Astrocyte (in vitro differentiated cells and primary cell): ENCODE data around the gene UVSSA. TPM values are rescaled to one million over a fixed set of nuclear protein-coding genes. Genes with fewer than 3 reads are reported as not detected.

Source experiments
- DNase-seq: peaks from one replicate; pipeline ENCODE4 v3.0.0-alpha.2; 2010; ENCODE audit warnings: low read depth
- FAIRE-seq: peaks from 2 replicates; lab custom pipeline; 2011; peaks lifted over from hg19 to GRCh38; lab: Jason Lieb, UNC
- H2AFZ ChIP-seq: 2 replicates; pipeline ENCODE4 v1.6.0; 2012; ENCODE audit warnings: low read depth, low read length, inconsistent platforms
- H3K27ac ChIP-seq: 2 replicates; pipeline ENCODE4 v1.5.1; 2011; ENCODE audit warnings: low read depth, low read length, inconsistent platforms
- H3K27me3 ChIP-seq: 2 replicates; pipeline ENCODE4 v1.6.0; 2011; ENCODE audit warnings: low read length, inconsistent platforms; ENCODE audit not compliant: insufficient read depth
- H3K36me3 ChIP-seq: 2 replicates; pipeline ENCODE4 v1.5.1; 2011; ENCODE audit warnings: low read length, inconsistent platforms; ENCODE audit not compliant: insufficient read depth
- H3K4me1 ChIP-seq: 2 replicates; pipeline ENCODE4 v1.5.1; 2011; ENCODE audit warnings: low read length, inconsistent platforms; ENCODE audit not compliant: insufficient read depth
- H3K4me2 ChIP-seq: 2 replicates; pipeline ENCODE4 v1.6.0; 2012; ENCODE audit warnings: low read length, inconsistent platforms
- H3K4me3 ChIP-seq: 2 replicates; pipeline ENCODE4 v1.5.1; 2011; ENCODE audit warnings: low read depth, mild to moderate bottlenecking, low read length, inconsistent platforms; ENCODE audit not compliant: insufficient read depth
- H3K79me2 ChIP-seq: 2 replicates; pipeline ENCODE4 v1.6.0; 2012; ENCODE audit warnings: mild to moderate bottlenecking, low read length, inconsistent platforms; ENCODE audit not compliant: insufficient read depth
- H3K9ac ChIP-seq: 2 replicates; pipeline ENCODE4 v1.6.0; 2012; ENCODE audit warnings: mild to moderate bottlenecking, low read length, inconsistent platforms
- H3K9me3 ChIP-seq: 2 replicates; pipeline ENCODE4 v1.5.1; 2012; ENCODE audit warnings: low read depth, mild to moderate bottlenecking, low read length, inconsistent platforms; ENCODE audit not compliant: insufficient read depth
- H4K20me1 ChIP-seq: 2 replicates; pipeline ENCODE4 v1.6.0; 2012; ENCODE audit warnings: low read length, inconsistent platforms; ENCODE audit not compliant: insufficient read depth
- H3K27ac Mint-ChIP-seq: one replicate; pipeline ENCODE4 v1.8.0; 2021; ENCODE audit warnings: mild to moderate bottlenecking, mixed read lengths; ENCODE audit not compliant: unreplicated experiment
- H3K27me3 Mint-ChIP-seq: one replicate; pipeline ENCODE4 v1.8.0; 2021; ENCODE audit warnings: low read depth, mixed read lengths; ENCODE audit not compliant: unreplicated experiment
- H3K36me3 Mint-ChIP-seq: one replicate; pipeline ENCODE4 v1.8.0; 2021; ENCODE audit warnings: low read depth, mixed read lengths; ENCODE audit not compliant: unreplicated experiment
- H3K4me1 Mint-ChIP-seq: one replicate; pipeline ENCODE4 v1.8.0; 2021; ENCODE audit warnings: low read depth, mixed read lengths; ENCODE audit not compliant: unreplicated experiment
- H3K4me3 Mint-ChIP-seq: one replicate; pipeline ENCODE4 v1.8.0; 2021; ENCODE audit warnings: mild to moderate bottlenecking, moderate library complexity, mixed read lengths; ENCODE audit not compliant: unreplicated experiment
- H3K9me3 Mint-ChIP-seq: one replicate; pipeline ENCODE4 v1.8.0; 2021; ENCODE audit warnings: mild to moderate bottlenecking, mixed read lengths; ENCODE audit not compliant: unreplicated experiment
- EZH2 ChIP-seq: IDR thresholded peaks from 2 replicates; pipeline ENCODE4 v1.6.1; 2012; ENCODE audit warnings: mild to moderate bottlenecking, low read length, inconsistent platforms; ENCODE audit not compliant: insufficient read depth
- total RNA-seq: library from RNA; stranded (reverse); gene quantifications from 2 replicates; pipeline ENCODE4 v1.2.1, GENCODE V29; 2021
- TF ChIP-seq, protein P1 (sequence below): IDR thresholded peaks from 2 replicates; pipeline ENCODE4 v1.5.1; 2011; ENCODE audit warnings: low read depth, mild to moderate bottlenecking, inconsistent platforms, low read length, moderate library complexity; ENCODE audit not compliant: insufficient read depth

The UVSSA gene
- total RNA-seq, 1 donor from 2014 or later = 14.8 TPM

DNA sequence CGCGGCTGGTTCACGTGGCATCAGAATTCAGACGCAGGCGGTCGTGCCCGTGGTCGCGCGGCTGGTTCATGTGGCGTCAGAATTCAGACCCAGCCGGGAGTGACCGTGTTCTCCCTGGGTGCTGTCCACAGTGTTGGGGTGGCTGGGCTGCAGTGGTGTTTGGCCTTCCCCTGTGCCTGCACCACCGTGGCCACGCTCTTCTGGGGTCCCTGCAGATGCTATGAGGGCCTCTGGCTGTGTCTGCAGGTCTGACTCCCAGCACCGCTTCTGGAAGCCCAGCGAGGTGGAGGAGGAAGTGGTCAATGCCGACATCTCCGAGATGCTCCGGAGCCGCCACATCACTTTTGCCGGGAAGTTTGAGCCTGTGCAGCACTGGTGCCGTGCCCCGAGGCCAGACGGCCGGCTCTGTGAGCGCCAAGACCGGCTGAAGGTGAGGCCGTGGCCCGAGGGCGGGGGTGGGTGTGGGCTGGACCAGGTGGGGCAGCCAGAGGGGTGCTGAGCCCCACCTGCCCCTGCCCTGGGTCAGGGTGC is 32.9 kb downstream of the UVSSA start:
- H3K27me3 ChIP-seq = no peaks in the 10 kb centered on the region
- H3K36me3 Mint-ChIP-seq = peaks cover 3% of the 10 kb centered on the region
- no peak overlapping the region for H3K9ac ChIP-seq
- no peaks in the 10 kb centered on the region for H3K4me1 Mint-ChIP-seq
- TF ChIP-seq, protein P1, sequence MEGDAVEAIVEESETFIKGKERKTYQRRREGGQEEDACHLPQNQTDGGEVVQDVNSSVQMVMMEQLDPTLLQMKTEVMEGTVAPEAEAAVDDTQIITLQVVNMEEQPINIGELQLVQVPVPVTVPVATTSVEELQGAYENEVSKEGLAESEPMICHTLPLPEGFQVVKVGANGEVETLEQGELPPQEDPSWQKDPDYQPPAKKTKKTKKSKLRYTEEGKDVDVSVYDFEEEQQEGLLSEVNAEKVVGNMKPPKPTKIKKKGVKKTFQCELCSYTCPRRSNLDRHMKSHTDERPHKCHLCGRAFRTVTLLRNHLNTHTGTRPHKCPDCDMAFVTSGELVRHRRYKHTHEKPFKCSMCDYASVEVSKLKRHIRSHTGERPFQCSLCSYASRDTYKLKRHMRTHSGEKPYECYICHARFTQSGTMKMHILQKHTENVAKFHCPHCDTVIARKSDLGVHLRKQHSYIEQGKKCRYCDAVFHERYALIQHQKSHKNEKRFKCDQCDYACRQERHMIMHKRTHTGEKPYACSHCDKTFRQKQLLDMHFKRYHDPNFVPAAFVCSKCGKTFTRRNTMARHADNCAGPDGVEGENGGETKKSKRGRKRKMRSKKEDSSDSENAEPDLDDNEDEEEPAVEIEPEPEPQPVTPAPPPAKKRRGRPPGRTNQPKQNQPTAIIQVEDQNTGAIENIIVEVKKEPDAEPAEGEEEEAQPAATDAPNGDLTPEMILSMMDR = no peak
- TF ChIP-seq EZH2 = no peak
- H2AFZ ChIP-seq = no peak overlapping the region
- H3K36me3 ChIP-seq = no peaks in the 10 kb centered on the region
- H3K27ac Mint-ChIP-seq = no peak overlapping the region
- no peak overlapping the region for H3K27ac ChIP-seq
- no peaks in the 10 kb centered on the region for H3K79me2 ChIP-seq
- no peaks in the 10 kb centered on the region for H4K20me1 ChIP-seq
- no peak for FAIRE-seq
- no peaks in the 10 kb centered on the region for H3K9me3 ChIP-seq
- no peak overlapping the region for H3K4me3 ChIP-seq
- no peak for DNase-seq
- no peak overlapping the region for H3K4me3 Mint-ChIP-seq
- no peaks in the 10 kb centered on the region for H3K9me3 Mint-ChIP-seq
- no peaks in the 10 kb centered on the region for H3K4me1 ChIP-seq
- no peaks in the 10 kb centered on the region for H3K27me3 Mint-ChIP-seq
- H3K4me2 ChIP-seq = no peak overlapping the region

DNA sequence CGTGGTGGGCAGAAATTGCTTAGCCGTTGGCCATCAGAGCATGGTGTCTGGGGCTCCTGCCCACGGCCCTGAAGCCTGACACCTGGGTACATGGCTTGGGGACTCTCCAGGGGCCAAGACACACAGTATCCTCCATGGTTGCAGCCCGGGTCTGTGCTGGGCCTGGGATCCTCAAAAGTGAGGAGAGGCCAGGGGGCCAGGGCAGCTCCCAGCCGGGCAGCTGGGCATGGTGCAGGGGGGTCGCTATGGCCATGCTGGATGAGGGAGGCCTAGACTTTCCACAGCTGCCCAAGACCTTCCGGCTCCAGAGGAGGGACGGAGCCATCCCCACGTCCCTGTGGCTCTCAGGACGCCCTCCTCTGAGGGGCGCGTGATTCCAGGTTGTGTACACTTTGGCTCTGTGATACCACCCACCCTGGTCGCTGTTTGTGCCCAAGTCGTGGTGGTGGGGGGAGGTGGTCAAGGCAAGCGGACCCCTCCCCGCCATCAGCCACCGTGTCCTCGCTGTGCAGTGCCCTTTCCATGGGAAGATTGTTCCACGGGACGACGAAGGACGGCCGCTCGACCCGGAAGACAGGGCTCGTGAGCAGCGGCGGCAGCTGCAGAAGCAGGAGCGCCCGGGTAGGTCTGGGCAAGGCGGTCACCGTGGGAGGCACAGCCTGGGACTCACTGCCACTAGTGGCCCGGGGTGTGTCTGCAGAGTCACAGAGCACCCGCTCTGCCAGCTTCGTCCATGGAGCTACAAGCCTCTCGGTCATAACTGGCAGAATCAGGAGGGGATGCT is 33.6 kb downstream of the UVSSA start:
- H3K36me3 Mint-ChIP-seq = no peaks in the 10 kb centered on the region
- Histone ChIP-seq H3K4me1 (no peaks in the 10 kb centered on the region), H3K9me3 (no peaks in the 10 kb centered on the region), H3K9ac (no peak overlapping the region), H3K27me3 (no peaks in the 10 kb centered on the region), H3K36me3 (no peaks in the 10 kb centered on the region), H3K4me2 (no peak overlapping the region), H4K20me1 (no peaks in the 10 kb centered on the region), H3K79me2 (no peaks in the 10 kb centered on the region), H3K4me3 (no peak overlapping the region), H2AFZ (no peak overlapping the region), H3K27ac (no peak overlapping the region)
- no peaks in the 10 kb centered on the region for H3K27me3 Mint-ChIP-seq
- no peaks in the 10 kb centered on the region for H3K9me3 Mint-ChIP-seq
- H3K4me1 Mint-ChIP-seq = no peaks in the 10 kb centered on the region
- DNase-seq (no peak), FAIRE-seq (no peak)
- H3K4me3 Mint-ChIP-seq = no peak overlapping the region
- H3K27ac Mint-ChIP-seq = no peak overlapping the region
- TF ChIP-seq, protein P1 = no peak
- no peak for TF ChIP-seq EZH2

DNA sequence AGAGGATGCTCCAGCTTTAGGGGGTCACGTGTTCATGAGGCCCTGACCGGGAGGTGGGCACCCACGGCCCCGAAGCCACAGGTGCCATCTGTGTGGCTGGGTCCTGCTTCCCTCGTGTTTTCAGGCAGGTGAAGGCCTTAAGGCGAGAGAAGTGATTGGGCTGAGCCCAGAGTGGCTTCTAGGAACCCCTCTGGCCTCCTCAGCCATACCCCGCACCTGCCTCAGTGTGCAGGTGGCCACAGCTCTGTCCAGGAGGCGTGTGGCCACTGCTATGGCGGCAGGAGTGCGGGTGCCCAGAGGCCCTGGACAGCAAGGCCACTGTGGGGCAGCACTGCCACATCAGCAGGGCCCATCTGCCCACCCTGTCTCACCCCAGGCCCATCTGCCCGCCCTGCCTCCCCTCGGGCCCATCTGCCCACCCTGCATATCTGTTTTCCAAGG is 34.2 kb downstream of the UVSSA start:
- peaks cover 3% of the 10 kb centered on the region for H3K36me3 Mint-ChIP-seq
- H3K9me3 ChIP-seq = no peaks in the 10 kb centered on the region
- no peak overlapping the region for H3K4me3 ChIP-seq
- TF ChIP-seq, protein P1 = no peak
- TF ChIP-seq EZH2 = no peak
- no peak overlapping the region for H3K4me2 ChIP-seq
- no peaks in the 10 kb centered on the region for H4K20me1 ChIP-seq
- no peak for DNase-seq
- H3K27me3 Mint-ChIP-seq = no peaks in the 10 kb centered on the region
- no peak overlapping the region for H3K4me3 Mint-ChIP-seq
- H3K27ac ChIP-seq = no peak overlapping the region
- no peaks in the 10 kb centered on the region for H3K36me3 ChIP-seq
- H3K9me3 Mint-ChIP-seq = no peaks in the 10 kb centered on the region
- FAIRE-seq = no peak
- H3K79me2 ChIP-seq = no peaks in the 10 kb centered on the region
- H3K4me1 ChIP-seq = no peaks in the 10 kb centered on the region
- H3K27ac Mint-ChIP-seq = no peak overlapping the region
- H2AFZ ChIP-seq = no peak overlapping the region
- no peaks in the 10 kb centered on the region for H3K4me1 Mint-ChIP-seq
- no peaks in the 10 kb centered on the region for H3K27me3 ChIP-seq
- H3K9ac ChIP-seq = no peak overlapping the region
